Bronchial epithelial cell (primary cell): Measurements from ENCODE around the gene TLL1. TPM values are rescaled to one million over a fixed set of nuclear protein-coding genes. Genes with fewer than 3 reads are reported as not detected.

ENCODE experiments used
- DNase-seq: peaks from one replicate; pipeline ENCODE4 v3.0.0-alpha.2; 2010; ENCODE audit warnings: low read depth
- FAIRE-seq: peaks from 2 replicates; lab custom pipeline; 2011; peaks lifted over from hg19 to GRCh38; lab: Jason Lieb, UNC
- H3K27me3 ChIP-seq: 2 replicates; pipeline ENCODE4 v1.5.1; 2011; ENCODE audit warnings: low read length; ENCODE audit not compliant: control insufficient read depth, insufficient read depth
- H3K36me3 ChIP-seq: 2 replicates; pipeline ENCODE4 v1.5.1; 2011; ENCODE audit warnings: low read length; ENCODE audit not compliant: control insufficient read depth, insufficient read depth
- H3K4me3 ChIP-seq: 2 replicates; pipeline ENCODE4 v1.5.1; 2011; ENCODE audit warnings: mild to moderate bottlenecking, low read depth, low read length, control low read depth
- total RNA-seq: library from RNA; depleted of rRNA; stranded (reverse); fragments of >200 nt; gene quantifications from 2 replicates; pipeline ENCODE4 v1.2.1, GENCODE V29; 2014
- TF ChIP-seq, protein P1 (sequence below): IDR thresholded peaks from 2 replicates; pipeline ENCODE4 v1.5.1; 2011; ENCODE audit warnings: mild to moderate bottlenecking, moderate library complexity, low read length, control low read depth, inconsistent platforms; ENCODE audit not compliant: insufficient read depth, severe bottlenecking

The TLL1 gene
- total RNA-seq, 1 donor from 2014 or later = 0.53 TPM

DNA sequence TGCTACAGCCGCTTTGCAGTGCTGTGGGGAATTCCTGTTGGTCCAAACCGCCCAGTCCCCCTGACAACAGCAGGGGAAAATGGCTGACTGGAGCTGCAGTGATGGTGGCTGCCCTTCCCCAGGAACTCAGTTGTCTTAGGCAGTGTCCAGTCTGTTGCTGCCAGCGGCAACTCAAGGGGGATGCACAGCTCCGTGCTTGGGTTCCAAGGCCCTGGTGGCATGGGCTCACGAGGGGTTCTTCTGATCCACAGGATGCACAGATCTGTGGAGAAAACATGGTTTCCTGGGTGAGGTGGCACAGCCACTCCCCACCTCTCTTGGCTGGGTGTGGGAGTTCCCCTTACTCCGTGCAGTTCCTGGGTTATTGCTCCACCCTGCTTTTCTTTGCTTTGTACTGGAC lies 261.2 kb downstream of the TLL1 start:
- Histone ChIP-seq H3K36me3 (no peaks in the 10 kb centered on the region), H3K4me3 (no peak overlapping the region), H3K27me3 (no peaks in the 10 kb centered on the region)
- TF ChIP-seq, protein P1, sequence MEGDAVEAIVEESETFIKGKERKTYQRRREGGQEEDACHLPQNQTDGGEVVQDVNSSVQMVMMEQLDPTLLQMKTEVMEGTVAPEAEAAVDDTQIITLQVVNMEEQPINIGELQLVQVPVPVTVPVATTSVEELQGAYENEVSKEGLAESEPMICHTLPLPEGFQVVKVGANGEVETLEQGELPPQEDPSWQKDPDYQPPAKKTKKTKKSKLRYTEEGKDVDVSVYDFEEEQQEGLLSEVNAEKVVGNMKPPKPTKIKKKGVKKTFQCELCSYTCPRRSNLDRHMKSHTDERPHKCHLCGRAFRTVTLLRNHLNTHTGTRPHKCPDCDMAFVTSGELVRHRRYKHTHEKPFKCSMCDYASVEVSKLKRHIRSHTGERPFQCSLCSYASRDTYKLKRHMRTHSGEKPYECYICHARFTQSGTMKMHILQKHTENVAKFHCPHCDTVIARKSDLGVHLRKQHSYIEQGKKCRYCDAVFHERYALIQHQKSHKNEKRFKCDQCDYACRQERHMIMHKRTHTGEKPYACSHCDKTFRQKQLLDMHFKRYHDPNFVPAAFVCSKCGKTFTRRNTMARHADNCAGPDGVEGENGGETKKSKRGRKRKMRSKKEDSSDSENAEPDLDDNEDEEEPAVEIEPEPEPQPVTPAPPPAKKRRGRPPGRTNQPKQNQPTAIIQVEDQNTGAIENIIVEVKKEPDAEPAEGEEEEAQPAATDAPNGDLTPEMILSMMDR = no peak
- FAIRE-seq = no peak
- DNase-seq = no peak

DNA sequence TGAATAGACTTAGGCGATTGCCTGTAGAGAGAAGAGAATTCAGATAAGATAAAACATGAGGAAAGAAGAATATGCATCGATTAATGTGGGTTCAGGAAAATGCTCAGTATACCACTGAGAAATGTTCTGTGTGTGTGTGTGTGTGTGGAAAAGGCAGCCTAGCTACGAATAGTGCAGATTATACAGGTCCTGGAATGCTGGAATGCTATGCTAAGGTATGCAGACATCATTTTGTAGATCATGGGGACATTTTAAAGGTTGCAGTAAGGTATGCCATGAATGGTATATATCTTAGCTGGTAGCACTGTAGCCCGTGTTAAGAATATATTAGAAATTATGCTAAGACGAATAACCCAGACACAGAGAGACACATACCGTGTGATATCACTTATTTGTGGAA lies 267.9 kb downstream of the TLL1 start:
- DNase-seq (no peak), FAIRE-seq (no peak)
- Histone ChIP-seq H3K36me3 (no peaks in the 10 kb centered on the region), H3K27me3 (no peaks in the 10 kb centered on the region), H3K4me3 (no peak overlapping the region)
- TF ChIP-seq, protein P1 = no peak

DNA sequence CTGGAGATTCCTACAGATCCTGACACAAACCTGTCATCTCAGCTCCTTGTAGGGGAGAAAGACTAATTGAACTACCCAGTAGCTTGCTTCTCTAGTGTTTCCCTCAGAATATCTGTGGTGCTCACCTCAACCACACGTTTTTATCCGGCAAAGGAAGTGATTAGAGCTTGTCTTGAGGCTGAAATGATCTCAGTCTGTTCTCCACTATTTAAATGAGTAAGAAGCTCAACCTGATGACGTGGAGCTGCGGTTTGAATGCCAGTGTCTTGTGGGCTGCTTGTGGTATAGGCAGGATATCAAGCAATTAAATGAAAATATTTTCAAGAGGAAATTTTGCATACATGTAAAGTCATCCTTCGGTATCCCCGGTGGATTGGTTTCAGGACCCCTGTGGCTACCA lies 270.2 kb downstream of the TLL1 start:
- no peaks in the 10 kb centered on the region for H3K27me3 ChIP-seq
- no peak for FAIRE-seq
- H3K4me3 ChIP-seq = no peak overlapping the region
- TF ChIP-seq, protein P1 = no peak
- H3K36me3 ChIP-seq = no peaks in the 10 kb centered on the region
- peak; percentile 6 for DNase-seq

DNA sequence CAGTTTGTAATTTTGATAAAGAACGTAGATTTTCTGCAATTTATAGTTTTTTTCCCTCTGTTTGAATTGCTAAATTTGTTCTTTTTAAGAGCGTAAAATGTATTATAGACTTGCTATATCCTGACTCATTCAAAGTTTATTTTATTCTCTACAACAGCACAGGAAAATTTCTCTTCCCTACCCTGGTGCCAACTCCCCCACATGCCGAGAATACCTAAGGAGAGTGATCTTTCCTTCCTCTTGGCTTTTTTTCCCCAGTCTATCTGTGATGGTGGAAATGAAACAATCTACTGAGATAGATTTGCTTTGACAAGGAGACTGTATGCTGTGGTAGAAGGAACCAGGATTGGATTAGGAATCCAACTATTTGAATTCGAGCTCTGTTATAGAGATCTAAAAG lies 271.6 kb downstream of the TLL1 start:
- TF ChIP-seq, protein P1 = no peak
- FAIRE-seq (no peak), DNase-seq (no peak)
- no peaks in the 10 kb centered on the region for H3K27me3 ChIP-seq
- H3K4me3 ChIP-seq = no peak overlapping the region
- no peaks in the 10 kb centered on the region for H3K36me3 ChIP-seq

DNA sequence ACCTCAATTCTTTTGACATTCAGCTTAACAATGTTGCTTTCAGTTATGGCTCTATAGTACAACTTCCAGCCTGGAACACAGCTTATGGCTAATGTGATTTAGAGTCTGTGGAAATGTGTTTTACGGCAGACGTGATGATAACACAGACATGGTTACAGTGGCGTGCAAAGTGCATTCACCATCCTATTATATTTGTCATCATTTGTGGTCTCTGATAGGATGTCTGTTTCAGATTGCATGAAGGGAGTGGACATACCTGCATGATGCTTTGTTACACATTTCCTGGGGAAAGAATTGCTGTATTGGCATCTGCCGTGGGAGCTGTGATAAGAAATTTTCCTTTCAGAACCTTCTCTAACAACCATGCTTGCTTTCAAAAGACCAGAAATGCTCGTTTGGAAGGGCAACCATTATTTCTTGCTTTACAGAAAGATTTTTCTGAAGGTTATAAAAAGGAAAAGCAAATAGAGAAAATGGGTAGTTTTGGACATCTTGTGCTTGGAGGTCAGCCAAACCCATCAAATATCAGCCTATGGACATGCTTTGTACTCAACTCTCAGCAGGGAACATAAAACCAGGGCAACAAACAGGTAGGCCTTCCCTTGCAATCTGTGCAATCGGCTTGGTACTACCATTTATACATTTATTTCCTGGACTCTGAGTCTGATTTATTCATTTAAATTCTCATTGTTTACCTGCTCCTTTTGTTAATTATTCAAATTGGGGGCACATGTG lies 273.9 kb downstream of the TLL1 start:
- DNase-seq (no peak), FAIRE-seq (no peak)
- no peaks in the 10 kb centered on the region for H3K27me3 ChIP-seq
- no peak overlapping the region for H3K4me3 ChIP-seq
- TF ChIP-seq, protein P1 = no peak
- no peaks in the 10 kb centered on the region for H3K36me3 ChIP-seq
